DMS114 treated with DMSO at 0.1 percent for 48 hours (cell line): ENCODE data around the gene CD63.
"Not testable (repeated sequence)": the region's sequence is repeated elsewhere in the genome, so short reads cannot be mapped to it uniquely, and the experiment has no call there.

Experiments
- DNase-seq: peaks from one replicate; lab custom pipeline; 2025; ENCODE audit not compliant: unreplicated experiment; lab: John Stamatoyannopoulos, UW

Gene CD63

GRCh38 chr12:55728939-55729818, at the start of gene CD63:
CD63 (minus strand) TSS chr12:55729009; CDS start chr12:55728341, 668 bp downstream.
- DNase-seq: peak; percentile 79

- DNase-seq: no peak
Observed at GRCh38 chr12:55777856-55778255, 49.0 kb upstream of the CD63 start.

- no peak for DNase-seq
Observed at GRCh38 chr12:55771736-55772135, 42.9 kb upstream of the CD63 start.

- no peak for DNase-seq
Observed at GRCh38 chr12:55767156-55767555, 38.3 kb upstream of the CD63 start.

- no peak for DNase-seq
Observed at GRCh38 chr12:55765736-55766290, 37.0 kb upstream of the CD63 start.

GRCh38 chr12:55762646-55763045, 33.8 kb upstream of the CD63 start:
- no peak for DNase-seq

- DNase-seq: no peak
Observed at GRCh38 chr12:55760663-55761062, 31.9 kb upstream of the CD63 start.

- DNase-seq: not testable (repeated sequence)
Observed at GRCh38 chr12:55758575-55758974, 29.8 kb upstream of the CD63 start.

GRCh38 chr12:55757701-55758100, 28.9 kb upstream of the CD63 start:
- DNase-seq: no peak

- no peak for DNase-seq
Observed at GRCh38 chr12:55755246-55755645, 26.4 kb upstream of the CD63 start.

GRCh38 chr12:55748230-55748993, 19.6 kb upstream of the CD63 start:
- DNase-seq: no peak

- DNase-seq: no peak
Observed at GRCh38 chr12:55746913-55747231, 18.1 kb upstream of the CD63 start.

GRCh38 chr12:55746174-55746912, 17.5 kb upstream of the CD63 start:
- no peak for DNase-seq

- DNase-seq: no peak
Observed at GRCh38 chr12:55745361-55746173, 16.8 kb upstream of the CD63 start.

- no peak for DNase-seq
Observed at GRCh38 chr12:55744340-55745030, 15.7 kb upstream of the CD63 start.

- peak; percentile 14 for DNase-seq
Observed at GRCh38 chr12:55743406-55744339, 14.9 kb upstream of the CD63 start.

GRCh38 chr12:55742719-55743405, 14.1 kb upstream of the CD63 start, which contains the start of gene GDF11:
GDF11 (plus strand) TSS chr12:55743122; CDS start chr12:55743317, 195 bp downstream.
- DNase-seq: peak; percentile 76
